Activated T-cell treated with anti-CD3 and anti-CD28 coated beads, Interleukin-2, amount 50 U/mL, for 24 hours (primary cell): ENCODE measurements around the gene DSCAM.
"Not testable (repeated sequence)": the region's sequence is repeated elsewhere in the genome, so short reads cannot be mapped to it uniquely, and the experiment has no call there.

Experiments used
- DNase-seq: peaks from one replicate; pipeline ENCODE4 v3.0.0-alpha.2; 2020
- H3K27ac Mint-ChIP-seq: 2 replicates; pipeline ENCODE4 v1.8.0; 2020; ENCODE audit warnings: mild to moderate bottlenecking, mixed read lengths
- H3K27me3 Mint-ChIP-seq: 2 replicates; pipeline ENCODE4 v1.8.0; 2020; ENCODE audit warnings: mixed read lengths
- H3K36me3 Mint-ChIP-seq: 2 replicates; pipeline ENCODE4 v1.8.0; 2020; ENCODE audit warnings: low read depth, mixed read lengths
- H3K4me1 Mint-ChIP-seq: 2 replicates; pipeline ENCODE4 v1.8.0; 2020; ENCODE audit warnings: low read depth, mixed read lengths
- H3K4me3 Mint-ChIP-seq: 2 replicates; pipeline ENCODE4 v1.8.0; 2020; ENCODE audit warnings: mild to moderate bottlenecking, moderate library complexity, mixed read lengths
- H3K9me3 Mint-ChIP-seq: 2 replicates; pipeline ENCODE4 v1.8.0; 2020; ENCODE audit warnings: mixed read lengths

Gene DSCAM

GRCh38 chr21:40057331-40057730 is 789.6 kb downstream of the DSCAM start:
- H3K4me3 Mint-ChIP-seq = no peak overlapping the region
- no peak for DNase-seq
- H3K27me3 Mint-ChIP-seq = no peaks in the 10 kb centered on the region
- H3K36me3 Mint-ChIP-seq = no peaks in the 10 kb centered on the region
- no peak overlapping the region for H3K27ac Mint-ChIP-seq
- no peaks in the 10 kb centered on the region for H3K4me1 Mint-ChIP-seq
- H3K9me3 Mint-ChIP-seq = no peaks in the 10 kb centered on the region

- Mint-ChIP-seq H3K4me3 (no peak overlapping the region), H3K9me3 (no peaks in the 10 kb centered on the region), H3K27ac (no peak overlapping the region), H3K4me1 (no peaks in the 10 kb centered on the region), H3K27me3 (no peaks in the 10 kb centered on the region), H3K36me3 (no peaks in the 10 kb centered on the region)
- no peak for DNase-seq
Observed at GRCh38 chr21:40056031-40056430, 790.9 kb downstream of the DSCAM start.

DNA sequence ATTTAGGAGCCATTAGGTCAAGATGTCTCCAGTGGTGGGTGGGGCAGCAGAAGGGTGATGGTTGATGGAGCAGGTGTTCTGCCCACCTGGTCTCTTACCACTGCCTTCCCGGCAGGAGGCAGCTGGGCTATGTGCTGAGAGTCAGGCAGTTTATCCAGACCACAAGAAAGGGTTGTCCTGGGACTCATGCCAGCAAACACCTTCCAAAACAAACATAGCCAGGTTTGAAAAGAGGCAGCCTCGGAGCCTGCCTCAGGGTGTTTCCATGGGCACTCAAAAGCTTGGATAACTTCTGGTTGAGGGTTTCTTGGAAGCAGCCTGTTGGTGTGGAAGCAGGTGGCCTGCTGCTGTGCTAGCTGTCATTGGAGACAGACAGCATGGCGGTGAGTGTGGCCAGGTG is 792.6 kb downstream of the DSCAM start:
- no peaks in the 10 kb centered on the region for H3K4me1 Mint-ChIP-seq
- no peaks in the 10 kb centered on the region for H3K36me3 Mint-ChIP-seq
- H3K4me3 Mint-ChIP-seq = no peak overlapping the region
- H3K27ac Mint-ChIP-seq = no peak overlapping the region
- DNase-seq = no peak
- H3K9me3 Mint-ChIP-seq = no peaks in the 10 kb centered on the region
- no peaks in the 10 kb centered on the region for H3K27me3 Mint-ChIP-seq

DNA sequence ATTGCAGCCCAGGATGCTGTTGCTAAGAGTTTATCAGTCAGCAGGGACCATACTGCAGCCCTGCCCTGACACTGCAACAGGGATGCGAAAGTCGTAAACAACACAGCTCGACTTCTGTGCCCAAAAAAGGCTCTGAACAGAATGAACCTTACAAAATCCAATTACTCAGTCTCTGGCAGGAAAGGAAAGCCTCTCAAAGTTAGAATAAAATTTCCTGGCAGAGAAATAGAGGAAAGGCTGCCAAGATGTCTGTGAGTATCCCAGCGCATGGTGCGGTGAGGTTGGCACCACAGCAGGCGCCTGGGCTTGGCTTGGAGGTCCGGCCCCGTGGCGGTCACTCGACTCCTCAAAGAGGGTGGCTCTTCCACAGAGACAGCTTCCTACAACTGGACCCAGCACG is 794.0 kb downstream of the DSCAM start:
- Mint-ChIP-seq H3K4me3 (no peak overlapping the region), H3K27me3 (no peaks in the 10 kb centered on the region), H3K9me3 (no peaks in the 10 kb centered on the region), H3K27ac (no peak overlapping the region), H3K36me3 (no peaks in the 10 kb centered on the region), H3K4me1 (no peaks in the 10 kb centered on the region)
- no peak for DNase-seq

DNA sequence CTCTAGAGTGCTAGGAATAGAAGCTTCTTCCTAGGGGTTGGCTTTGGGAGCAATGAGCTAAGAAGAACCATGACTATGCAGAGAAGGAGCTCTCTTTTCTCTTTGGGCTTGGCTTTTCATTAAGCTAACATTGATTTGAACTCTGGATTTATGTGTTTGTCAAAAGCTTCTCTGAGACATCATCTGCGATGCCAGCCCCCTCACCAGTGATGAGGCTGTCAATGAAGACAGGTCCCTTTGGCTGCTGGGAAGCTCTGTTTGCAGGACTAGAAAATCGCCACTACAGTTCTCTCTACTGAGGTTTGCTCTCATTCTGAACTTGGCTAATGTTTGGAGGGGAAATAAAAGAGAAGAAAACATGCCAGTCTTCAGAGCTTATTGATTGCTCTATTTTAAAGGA is 794.7 kb downstream of the DSCAM start:
- Mint-ChIP-seq H3K9me3 (no peaks in the 10 kb centered on the region), H3K36me3 (no peaks in the 10 kb centered on the region), H3K4me3 (no peak overlapping the region), H3K4me1 (no peaks in the 10 kb centered on the region), H3K27me3 (no peaks in the 10 kb centered on the region), H3K27ac (no peak overlapping the region)
- no peak for DNase-seq

- Mint-ChIP-seq H3K4me3 (no peak overlapping the region), H3K4me1 (no peaks in the 10 kb centered on the region), H3K36me3 (no peaks in the 10 kb centered on the region), H3K27ac (no peak overlapping the region), H3K9me3 (no peaks in the 10 kb centered on the region), H3K27me3 (no peaks in the 10 kb centered on the region)
- DNase-seq = no peak
Observed at GRCh38 chr21:40051801-40052200, 795.2 kb downstream of the DSCAM start.

- Mint-ChIP-seq H3K36me3 (no peaks in the 10 kb centered on the region), H3K9me3 (no peaks in the 10 kb centered on the region), H3K27me3 (no peaks in the 10 kb centered on the region), H3K4me3 (no peak overlapping the region), H3K4me1 (no peaks in the 10 kb centered on the region), H3K27ac (no peak overlapping the region)
- no peak for DNase-seq
Observed at GRCh38 chr21:40049931-40050290, 797.0 kb downstream of the DSCAM start.

DNA sequence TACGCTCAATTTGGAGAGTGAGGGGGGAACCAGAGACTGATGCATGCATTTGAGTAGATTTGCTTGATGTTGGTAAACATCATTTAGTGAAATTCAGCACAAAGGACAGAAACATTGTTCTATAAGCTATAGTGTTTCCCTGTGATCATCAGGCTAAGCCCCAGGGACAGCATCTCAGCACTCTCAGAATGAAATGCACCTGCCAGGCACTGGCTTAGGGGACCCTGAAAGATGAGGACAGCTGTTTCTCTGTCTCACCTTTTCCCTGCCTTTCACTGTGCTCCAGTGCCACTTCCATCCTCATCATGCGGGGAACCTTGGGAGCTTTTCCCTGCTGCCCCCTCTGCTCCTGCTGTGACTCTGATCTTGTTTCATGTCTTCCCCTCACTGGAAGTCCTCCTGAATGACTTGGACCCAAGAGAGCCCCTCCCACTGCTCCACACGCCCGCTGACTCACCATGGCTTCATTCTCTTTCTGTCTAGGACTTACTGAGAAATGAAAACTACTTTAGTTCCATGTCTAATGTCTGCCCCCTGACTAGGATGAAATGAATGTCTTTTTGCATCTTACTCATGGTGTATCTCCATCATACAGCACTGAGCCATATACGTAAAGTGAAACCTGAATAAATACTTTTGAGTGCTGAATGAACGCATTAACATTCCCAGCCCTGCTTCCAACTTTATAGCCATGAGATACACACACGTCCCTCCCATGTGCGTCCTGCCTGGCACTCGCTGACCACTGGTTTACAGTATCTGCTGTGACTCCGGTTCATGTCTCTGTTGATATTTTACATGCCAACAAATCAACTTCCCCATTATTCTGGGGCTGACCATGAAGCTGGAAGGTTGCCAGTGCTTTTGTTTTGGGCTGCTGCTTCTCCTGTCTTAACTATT is 797.7 kb downstream of the DSCAM start:
- no peaks in the 10 kb centered on the region for H3K27me3 Mint-ChIP-seq
- H3K4me3 Mint-ChIP-seq = no peak overlapping the region
- no peak overlapping the region for H3K27ac Mint-ChIP-seq
- no peaks in the 10 kb centered on the region for H3K9me3 Mint-ChIP-seq
- no peaks in the 10 kb centered on the region for H3K36me3 Mint-ChIP-seq
- H3K4me1 Mint-ChIP-seq = no peaks in the 10 kb centered on the region
- no peak for DNase-seq

DNA sequence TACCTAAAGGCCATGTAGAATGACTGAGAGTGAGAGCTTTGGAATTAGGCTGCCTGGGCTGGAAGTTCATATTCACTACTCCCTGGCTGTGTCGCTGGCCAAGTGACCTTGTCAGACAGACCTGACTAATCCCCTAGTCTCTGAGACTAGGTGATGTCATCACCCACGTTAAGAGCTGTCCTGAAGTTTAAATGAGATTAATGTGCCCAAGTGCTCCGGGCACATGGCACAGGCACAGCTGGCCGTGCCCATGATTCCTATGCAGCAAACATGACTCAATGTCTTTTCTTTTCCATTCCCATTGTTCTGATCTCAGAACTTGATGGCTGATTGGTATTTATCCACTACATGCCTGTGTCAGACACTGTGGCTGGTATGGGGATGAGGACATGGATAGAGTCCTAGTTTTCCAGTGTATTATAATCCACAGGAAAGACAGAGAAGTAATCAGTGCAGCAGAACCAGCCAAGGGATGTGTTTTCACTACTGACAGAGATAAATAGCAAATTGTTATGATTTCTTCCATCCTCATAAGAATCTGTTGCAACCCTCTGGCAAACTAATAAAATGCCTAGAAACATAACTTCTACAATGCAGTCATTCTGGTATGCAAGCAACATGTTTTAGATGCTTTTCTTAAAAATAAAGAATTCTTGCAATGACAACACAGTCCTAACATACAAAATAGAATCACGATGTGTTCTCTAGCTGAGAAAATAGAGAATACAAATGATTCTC is 798.8 kb downstream of the DSCAM start:
- Mint-ChIP-seq H3K27ac (no peak overlapping the region), H3K4me3 (no peak overlapping the region), H3K9me3 (no peaks in the 10 kb centered on the region), H3K36me3 (no peaks in the 10 kb centered on the region), H3K27me3 (no peaks in the 10 kb centered on the region), H3K4me1 (no peaks in the 10 kb centered on the region)
- no peak for DNase-seq

DNA sequence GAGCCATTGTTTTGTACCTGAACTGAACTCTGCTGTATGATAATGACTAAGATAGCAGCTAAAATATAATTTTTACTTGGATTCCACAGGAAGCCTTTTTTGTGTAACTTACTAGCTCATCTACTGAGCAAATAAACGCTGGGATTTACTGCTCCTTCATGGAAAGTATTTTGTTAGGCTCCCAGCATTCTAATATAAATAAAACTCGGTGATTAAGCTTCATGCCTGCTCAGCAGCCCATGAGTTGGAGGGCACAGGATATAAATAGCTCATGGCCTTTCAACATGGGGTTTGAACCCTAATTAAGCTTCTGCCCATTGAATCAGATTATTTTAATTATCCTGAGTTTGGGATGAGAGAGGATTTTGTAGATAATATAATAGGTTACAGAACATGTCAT is 799.7 kb downstream of the DSCAM start:
- no peaks in the 10 kb centered on the region for H3K36me3 Mint-ChIP-seq
- H3K4me3 Mint-ChIP-seq = no peak overlapping the region
- DNase-seq = no peak
- H3K27me3 Mint-ChIP-seq = no peaks in the 10 kb centered on the region
- H3K4me1 Mint-ChIP-seq = no peaks in the 10 kb centered on the region
- H3K27ac Mint-ChIP-seq = no peak overlapping the region
- no peaks in the 10 kb centered on the region for H3K9me3 Mint-ChIP-seq

DNA sequence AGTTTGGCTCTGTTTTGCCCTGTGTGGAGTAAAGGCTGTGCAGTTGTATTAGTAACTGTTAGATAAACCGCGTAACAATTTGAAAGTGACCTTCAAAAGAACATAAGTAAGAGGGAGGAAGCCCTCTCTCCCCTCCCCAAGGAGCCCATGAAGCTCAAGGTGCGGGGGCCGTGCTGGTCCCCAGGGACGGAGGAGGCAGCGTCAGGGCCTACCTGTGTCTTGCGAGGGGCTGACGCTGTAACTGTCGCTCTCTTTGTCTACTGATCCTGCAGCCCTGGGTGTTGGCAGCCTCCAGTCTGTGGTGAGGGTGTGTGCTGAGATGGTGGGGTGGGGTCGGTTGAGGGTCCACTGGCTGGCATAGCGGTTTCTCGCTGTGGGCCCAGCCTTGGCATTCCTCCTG is 803.1 kb downstream of the DSCAM start:
- no peaks in the 10 kb centered on the region for H3K36me3 Mint-ChIP-seq
- no peaks in the 10 kb centered on the region for H3K4me1 Mint-ChIP-seq
- no peak overlapping the region for H3K27ac Mint-ChIP-seq

GRCh38 chr21:40043423-40043822 is 803.5 kb downstream of the DSCAM start:
- peaks cover 4% of the 10 kb centered on the region for H3K9me3 Mint-ChIP-seq
- no peaks in the 10 kb centered on the region for H3K4me1 Mint-ChIP-seq
- no peak overlapping the region for H3K4me3 Mint-ChIP-seq
- H3K27ac Mint-ChIP-seq = no peak overlapping the region
- no peak for DNase-seq
- H3K27me3 Mint-ChIP-seq = no peaks in the 10 kb centered on the region
- no peaks in the 10 kb centered on the region for H3K36me3 Mint-ChIP-seq

More for the DNA sequence above, 803.1 kb downstream of the DSCAM start:
- no peak for DNase-seq
- H3K4me3 Mint-ChIP-seq = no peak overlapping the region
- H3K9me3 Mint-ChIP-seq = peaks cover 4% of the 10 kb centered on the region
- no peaks in the 10 kb centered on the region for H3K27me3 Mint-ChIP-seq

- H3K4me1 Mint-ChIP-seq = no peaks in the 10 kb centered on the region
- H3K27me3 Mint-ChIP-seq = no peaks in the 10 kb centered on the region
- H3K4me3 Mint-ChIP-seq = no peak overlapping the region
- DNase-seq = no peak
- H3K36me3 Mint-ChIP-seq = no peaks in the 10 kb centered on the region
- H3K9me3 Mint-ChIP-seq = peaks cover 4% of the 10 kb centered on the region
- H3K27ac Mint-ChIP-seq = no peak overlapping the region
Observed at GRCh38 chr21:40041446-40041845, 805.5 kb downstream of the DSCAM start.

DNA sequence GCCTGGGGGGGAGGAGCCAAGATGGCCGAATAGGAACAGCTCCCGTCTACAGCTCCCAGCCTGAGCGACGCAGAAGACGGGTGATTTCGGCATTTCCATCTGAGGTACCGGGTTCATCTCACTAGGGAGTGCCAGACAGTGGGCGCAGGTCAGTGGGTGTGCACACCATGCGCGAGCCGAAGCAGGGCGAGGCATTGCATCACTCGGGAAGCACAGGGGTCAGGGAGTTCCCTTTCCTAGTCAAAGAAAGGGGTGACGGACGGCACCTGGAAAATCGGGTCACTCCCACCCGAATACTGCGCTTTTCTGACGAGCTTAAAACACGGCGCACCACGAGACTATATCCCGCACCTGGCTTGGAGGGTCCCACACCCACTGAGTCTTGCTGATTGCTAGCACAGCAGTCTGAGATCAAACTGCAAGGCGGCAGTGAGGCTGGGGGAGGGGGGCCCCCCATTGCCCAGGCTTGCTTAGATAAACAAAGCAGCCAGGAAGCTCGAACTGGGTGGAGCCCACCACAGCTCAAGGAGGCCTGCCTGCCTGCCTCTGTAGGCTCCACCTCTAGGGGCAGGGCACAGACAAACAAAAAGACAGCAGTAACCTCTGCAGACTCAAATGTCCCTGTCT is 813.7 kb downstream of the DSCAM start:
- not testable (repeated sequence) for H3K9me3 Mint-ChIP-seq, DNase-seq, H3K4me3 Mint-ChIP-seq, H3K27me3 Mint-ChIP-seq, H3K27ac Mint-ChIP-seq, H3K36me3 Mint-ChIP-seq, H3K4me1 Mint-ChIP-seq

- Mint-ChIP-seq H3K27me3 (peaks cover 4% of the 10 kb centered on the region), H3K36me3 (no peaks in the 10 kb centered on the region), H3K4me1 (no peaks in the 10 kb centered on the region), H3K4me3 (no peak overlapping the region), H3K27ac (no peak overlapping the region), H3K9me3 (peaks cover 6% of the 10 kb centered on the region)
- DNase-seq = no peak
Observed at GRCh38 chr21:40029888-40030287, 817.1 kb downstream of the DSCAM start.
